SK-N-SH (cell line): ENCODE results near the gene GNG3. TPM values are rescaled to one million over a fixed set of nuclear protein-coding genes. Genes with fewer than 3 reads are reported as not detected.

Source experiments
- CTCF ChIA-PET: fragments of 300-600, 350-600 bp; formaldehyde crosslinking; extraction: SDS; loops from one replicate; lab custom pipeline; 2021; lab: Yijun Ruan, JAX
- POLR2A ChIA-PET: fragments of 350-600 bp; sonication (Branson Sonifier 250); formaldehyde crosslinking; extraction: SDS; loops from one replicate; lab custom pipeline; 2020; ENCODE audit warnings: antibody characterized with exemption, inconsistent platforms; lab: Yijun Ruan, JAX
- DNase-seq: peaks from one replicate; pipeline ENCODE4 v3.0.0; 2012
- H2AFZ ChIP-seq: fragments of 200-600 bp; sonication (generic); 2 replicates; pipeline ENCODE4 v1.8.1; 2016; ENCODE audit warnings: antibody characterized with exemption, mild to moderate bottlenecking, low read depth
- H3F3A ChIP-seq: fragments of 200-600 bp; sonication (generic); replicated peaks from 2 replicates; pipeline ENCODE3; 2016; ENCODE audit warnings: antibody characterized with exemption, mild to moderate bottlenecking; ENCODE audit not compliant: insufficient read depth
- H3K27ac ChIP-seq, 2 experiments: fragments of 200-500 bp in 1 of 2; fragments of 200-600 bp in 1 of 2; sonication (Bioruptor generic) in 1 of 2; sonication (generic), shearing (Covaris generic) in 1 of 2; 2 replicates each; pipeline versions ENCODE4 v1.5.1 to v1.6.1; 2014 to 2016; ENCODE audit warnings: low read depth in 2 of 2, inconsistent platforms in 1 of 2, low read length in 1 of 2, mild to moderate bottlenecking in 1 of 2, mixed read lengths in 1 of 2
- H3K27me3 ChIP-seq: fragments of 200-600 bp; sonication (generic), shearing (Covaris generic); 2 replicates; pipeline ENCODE4 v1.6.1; 2016; ENCODE audit warnings: mixed run types; ENCODE audit not compliant: insufficient read depth
- H3K36me3 ChIP-seq, 2 experiments: fragments of 200-500 bp in 1 of 2; fragments of 200-600 bp in 1 of 2; sonication (Bioruptor generic) in 1 of 2; sonication (generic) in 1 of 2; replicated peaks in 1 of 2; 2 replicates each; pipeline versions ENCODE3 to v1.5.1; 2014 to 2016; ENCODE audit warnings: low read length in 1 of 2, mild to moderate bottlenecking in 1 of 2; ENCODE audit not compliant: insufficient read depth in 2 of 2, control insufficient read depth in 1 of 2
- H3K4me1 ChIP-seq, 2 experiments: fragments of 200-500 bp in 1 of 2; fragments of 200-600 bp in 1 of 2; sonication (Bioruptor generic) in 1 of 2; sonication (generic), shearing (Covaris generic) in 1 of 2; 2 replicates each; pipeline versions ENCODE4 v1.5.1 to v1.6.1; 2014 to 2016; ENCODE audit warnings: low read depth in 1 of 2, low read length in 1 of 2, mixed run types in 1 of 2; ENCODE audit not compliant: insufficient read depth in 2 of 2, control insufficient read depth in 1 of 2
- H3K4me2 ChIP-seq: fragments of 200-600 bp; sonication (generic), shearing (Covaris generic); 2 replicates; pipeline ENCODE4 v1.6.1; 2017; ENCODE audit warnings: mixed run types
- H3K4me3 ChIP-seq, 2 experiments: fragments of 200-500 bp in 1 of 2; fragments of 200-600 bp in 1 of 2; sonication (Bioruptor generic) in 1 of 2; sonication (generic), shearing (Covaris generic) in 1 of 2; 2 replicates each; pipeline versions ENCODE4 v1.5.1 to v1.8.1; 2014 to 2016; ENCODE audit warnings: low read depth in 2 of 2, inconsistent platforms in 1 of 2, low read length in 1 of 2, mild to moderate bottlenecking in 1 of 2, mixed read lengths in 1 of 2, moderate library complexity in 1 of 2
- H3K79me2 ChIP-seq: fragments of 200-600 bp; sonication (generic); 2 replicates; pipeline ENCODE4 v1.8.1; 2017; ENCODE audit warnings: mild to moderate bottlenecking; ENCODE audit not compliant: insufficient read depth
- H3K9ac ChIP-seq: fragments of 200-600 bp; sonication (generic); 2 replicates; pipeline ENCODE4 v1.6.1; 2017; ENCODE audit warnings: mixed run types
- H3K9me2 ChIP-seq: fragments of 200-600 bp; sonication (generic); 2 replicates; pipeline ENCODE4 v1.6.1; 2017; ENCODE audit warnings: mixed run types
- H3K9me3 ChIP-seq: fragments of 200-600 bp; sonication (generic); 2 replicates; pipeline ENCODE4 v1.6.1; 2017; ENCODE audit warnings: mixed run types, mild to moderate bottlenecking, moderate library complexity
- H4K20me1 ChIP-seq: fragments of 200-600 bp; sonication (generic); 2 replicates; pipeline ENCODE4 v1.6.1; 2017; ENCODE audit warnings: mild to moderate bottlenecking, mixed run types; ENCODE audit not compliant: insufficient read depth
- CHD2 ChIP-seq: fragments of 150-350 bp; IDR thresholded peaks from 2 replicates; pipeline ENCODE4 v1.6.1; 2018; ENCODE audit warnings: low read length; ENCODE audit not compliant: partially characterized antibody
- CTCF ChIP-seq: fragments of 200-600 bp; sonication (generic); IDR thresholded peaks from 2 replicates; pipeline ENCODE4 v1.6.1; 2017; ENCODE audit warnings: antibody characterized with exemption, mild to moderate bottlenecking, moderate library complexity
- ELF1 ChIP-seq: IDR thresholded peaks from 2 replicates; pipeline ENCODE4 v1.4.0; 2012
- FOXJ3 ChIP-seq: sonication (generic); formaldehyde crosslinking; IDR thresholded peaks from 2 replicates; pipeline ENCODE4 v1.5.1; 2020; ENCODE audit warnings: mild to moderate bottlenecking, missing genetic modification reagents
- FOXM1 ChIP-seq: IDR thresholded peaks from 2 replicates; pipeline ENCODE4 v1.4.0; 2012; ENCODE audit warnings: low read depth, mild to moderate bottlenecking
- GABPA ChIP-seq: IDR thresholded peaks from 2 replicates; pipeline ENCODE4 v1.4.0; 2012; ENCODE audit warnings: low read depth, mild to moderate bottlenecking
- GATA2 ChIP-seq: sonication (generic); formaldehyde crosslinking; IDR thresholded peaks from 2 replicates; pipeline ENCODE4 v1.5.0; 2020; ENCODE audit warnings: mild to moderate bottlenecking, missing genetic modification reagents
- IRF3 ChIP-seq: fragments of 150-350 bp; IDR thresholded peaks from 2 replicates; pipeline ENCODE4 v1.6.1; 2016; ENCODE audit warnings: mild to moderate bottlenecking, low read depth, low read length
- MEF2A ChIP-seq: IDR thresholded peaks from 2 replicates; pipeline ENCODE4 v1.4.0; 2012; ENCODE audit warnings: low read depth, borderline replicate concordance
- MXI1 ChIP-seq: IDR thresholded peaks from 2 replicates; pipeline ENCODE4 v1.6.1; 2012; ENCODE audit warnings: mild to moderate bottlenecking, low read depth, low read length, improper control_type of control experiment
- NRF1 ChIP-seq: IDR thresholded peaks from 2 replicates; pipeline ENCODE4 v1.6.1; 2012; ENCODE audit warnings: low read depth, mild to moderate bottlenecking, low read length
- PBX3 ChIP-seq: IDR thresholded peaks from 2 replicates; pipeline ENCODE4; 2012
- POLR2AphosphoS5 ChIP-seq: IDR thresholded peaks from 2 replicates; pipeline ENCODE4 v1.6.1; 2012; ENCODE audit warnings: low read depth, low read length
- RAD21 ChIP-seq: IDR thresholded peaks from 2 replicates; pipeline ENCODE4 v1.6.1; 2012; ENCODE audit warnings: mild to moderate bottlenecking, low read length
- RCOR1 ChIP-seq: fragments of 150-350 bp; IDR thresholded peaks from 2 replicates; pipeline ENCODE4 v1.6.1; 2017; ENCODE audit warnings: antibody characterized with exemption, low read length
- SMC3 ChIP-seq: IDR thresholded peaks from 2 replicates; pipeline ENCODE4 v1.6.1; 2012; ENCODE audit warnings: low read depth, low read length, improper control_type of control experiment
- TAF1 ChIP-seq: IDR thresholded peaks from 2 replicates; pipeline ENCODE4 v1.6.1; 2012; ENCODE audit warnings: low read depth, mild to moderate bottlenecking, low read length, moderate library complexity, borderline replicate concordance
- TEAD4 ChIP-seq: IDR thresholded peaks from 2 replicates; pipeline ENCODE4 v1.4.0; 2012; ENCODE audit warnings: mild to moderate bottlenecking, borderline replicate concordance; ENCODE audit not compliant: insufficient read depth
- USF1 ChIP-seq: IDR thresholded peaks from 2 replicates; pipeline ENCODE4 v1.4.0; 2012; ENCODE audit warnings: low read depth, borderline replicate concordance
- USF2 ChIP-seq: fragments of 150-350 bp; IDR thresholded peaks from 2 replicates; pipeline ENCODE4 v1.6.1; 2017; ENCODE audit warnings: antibody characterized with exemption, low read length, low read depth, borderline replicate concordance
- WGBS: methylation state at CpG from one replicate; pipeline ENCODE4 v1.1.6; 2017; ENCODE audit warnings: low lambda C conversion rate; 5-methylcytosine and 5-hydroxymethylcytosine counted together
- polyA plus RNA-seq, 3 experiments: library from polyadenylated mRNA; depleted of rRNA; stranded (reverse); fragments of >200 nt; gene quantifications; 2 replicates each; pipeline ENCODE4 v1.2.3, GENCODE V29; 2012

Gene GNG3
- polyA plus RNA-seq, 1 of the 3 experiments (the other 2 are of a cell fraction) = 0.16 TPM

GRCh38 chr11:62678433-62678769, 29.1 kb upstream of the GNG3 start:
- no peaks in the 10 kb centered on the region for H3K9me3 ChIP-seq
- H3K27me3 ChIP-seq = no peaks in the 10 kb centered on the region
- H3K4me2 ChIP-seq = peak overlapping the region; percentile 96
- peak overlapping the region; percentile 82; the same call in 1 of the 2 replicates for H2AFZ ChIP-seq
- H3F3A ChIP-seq = peaks cover 38% of the 10 kb centered on the region
- H3K79me2 ChIP-seq = peaks cover 55% of the 10 kb centered on the region
- no peak for DNase-seq
- WGBS = 2% methylated on average over 8 of the region's 16 CpGs
- CTCF ChIA-PET = interaction anchor here (3.3 to 3.7 kb wide), 2 partner anchors 14 to 16 kb away, joined by 14 to 31 read pairs; no protein-coding TSS in a partner anchor
- H3K36me3 ChIP-seq = peaks cover 19 to 26% of the 10 kb centered on the region in 2 experiments
- H3K4me3 ChIP-seq = peak overlapping the region; percentile 79 to 98
- H3K4me1 ChIP-seq = peaks cover 11 to 15% of the 10 kb centered on the region in 2 experiments; a peak in 3 of 4 replicates
- H3K9ac ChIP-seq = peak overlapping the region; percentile 96
- H4K20me1 ChIP-seq = no peaks in the 10 kb centered on the region
- H3K9me2 ChIP-seq = no peaks in the 10 kb centered on the region
- TF ChIP-seq MXI1 (no peak), ELF1 (no peak), TEAD4 (no peak), GABPA (no peak), PBX3 (no peak), FOXM1 (no peak), NRF1 (no peak), TAF1 (no peak), SMC3 (no peak), RAD21 (no peak), USF1 (no peak), POLR2AphosphoS5 (no peak), IRF3 (no peak), CTCF (no peak), RCOR1 (no peak), USF2 (no peak), CHD2 (no peak), MEF2A (no peak), GATA2 (CRISPR knock-in tag) (no peak), FOXJ3 (CRISPR knock-in tag) (no peak)
- POLR2A ChIA-PET = interaction anchor here (1.3 kb wide), 1 partner anchor 13 kb away, joined by 9 read pairs; the partner anchor contains the start of genes C11orf98 and CSKMT
- peak overlapping the region in 1 of 2 experiments; percentile 70; a peak in 2 of 4 replicates for H3K27ac ChIP-seq
